IMR-90 (cell line): ENCODE data around the gene MYO1F. TPM values are rescaled to one million over a fixed set of nuclear protein-coding genes. Genes with fewer than 3 reads are reported as not detected.

ENCODE experiments used
- ATAC-seq: fragments of 200-7000 bp; cut with Tn5 transposase; 2 replicates; pipeline ENCODE4 v1.9.1; 2020; ENCODE audit warnings: low read depth, mild to moderate bottlenecking, moderate library complexity
- BruUV-seq: library from RNA; stranded (reverse); fragments of 400-500 nt; replicated peaks from 2 replicates; lab custom pipeline; 2021; lab: Mats Ljungman, UMichigan
- CTCF ChIA-PET: fragments of 300-600 bp; formaldehyde crosslinking; extraction: SDS; loops from one replicate; lab custom pipeline; 2021; ENCODE audit warnings: antibody characterized with exemption; lab: Yijun Ruan, JAX
- POLR2A ChIA-PET: fragments of 300-600 bp; sonication (Branson Sonifier 250); formaldehyde crosslinking; loops from one replicate; lab custom pipeline; 2022; ENCODE audit warnings: antibody characterized with exemption; ENCODE audit not compliant: unreplicated experiment; lab: Charles Lee
- DNase-seq: peaks from one replicate; pipeline ENCODE4 v3.0.0; 2013
- H2AFZ ChIP-seq: replicated peaks from 2 replicates; pipeline ENCODE3; 2013; ENCODE audit warnings: low read length, mild to moderate bottlenecking; ENCODE audit not compliant: poor library complexity
- H2AK5ac ChIP-seq: 2 replicates; pipeline ENCODE4 v1.6.1; 2013; ENCODE audit warnings: low read depth, low read length, inconsistent platforms
- H2AK9ac ChIP-seq: replicated peaks from 2 replicates; pipeline ENCODE3; 2013; ENCODE audit warnings: mild to moderate bottlenecking, low read depth, low read length, moderate library complexity; ENCODE audit not compliant: poor library complexity
- H2BK120ac ChIP-seq: 2 replicates; pipeline ENCODE4 v1.6.1; 2013; ENCODE audit warnings: low read depth, low read length, inconsistent platforms
- H2BK15ac ChIP-seq: 3 replicates; pipeline ENCODE4 v1.6.1; 2013; ENCODE audit warnings: low read depth, low read length, inconsistent platforms
- H2BK20ac ChIP-seq: 2 replicates; pipeline ENCODE4 v1.6.1; 2013; ENCODE audit warnings: low read depth, mild to moderate bottlenecking, inconsistent platforms, low read length, moderate library complexity
- H2BK5ac ChIP-seq: 2 replicates; pipeline ENCODE4 v1.6.1; 2013; ENCODE audit warnings: mild to moderate bottlenecking, low read depth, low read length, inconsistent platforms; ENCODE audit not compliant: poor library complexity, severe bottlenecking
- H3K14ac ChIP-seq: replicated peaks from 2 replicates; pipeline ENCODE4 v1.6.1; 2013; ENCODE audit warnings: low read depth, low read length, inconsistent platforms
- H3K18ac ChIP-seq: 2 replicates; pipeline ENCODE4 v1.6.1; 2013; ENCODE audit warnings: low read depth, low read length, control low read depth
- H3K23ac ChIP-seq: 2 replicates; pipeline ENCODE4 v1.6.1; 2013; ENCODE audit warnings: low read depth, low read length, inconsistent platforms
- H3K27ac ChIP-seq: 2 replicates; pipeline ENCODE4 v1.5.1; 2013; ENCODE audit warnings: mild to moderate bottlenecking, control low read depth, low read length; ENCODE audit not compliant: insufficient read depth
- H3K27me3 ChIP-seq: 2 replicates; pipeline ENCODE4 v1.6.1; 2013; ENCODE audit warnings: low read length; ENCODE audit not compliant: control insufficient read depth, insufficient read depth
- H3K36me3 ChIP-seq: 2 replicates; pipeline ENCODE4 v1.6.1; 2013; ENCODE audit warnings: low read length, mixed read lengths; ENCODE audit not compliant: control insufficient read depth, insufficient read depth
- H3K4ac ChIP-seq: 2 replicates; pipeline ENCODE4 v1.6.1; 2013; ENCODE audit warnings: low read depth, low read length, inconsistent platforms
- H3K4me1 ChIP-seq: 2 replicates; pipeline ENCODE4 v1.6.1; 2013; ENCODE audit warnings: low read length, mixed read lengths; ENCODE audit not compliant: control insufficient read depth, insufficient read depth
- H3K4me2 ChIP-seq: 2 replicates; pipeline ENCODE4 v1.6.1; 2013; ENCODE audit warnings: low read depth, mild to moderate bottlenecking, control low read depth, low read length, moderate library complexity
- H3K4me3 ChIP-seq: 2 replicates; pipeline ENCODE4 v1.5.1; 2013; ENCODE audit warnings: low read depth, mild to moderate bottlenecking, control low read depth, low read length, moderate library complexity; ENCODE audit not compliant: insufficient read depth
- H3K56ac ChIP-seq: 2 replicates; pipeline ENCODE4 v1.6.1; 2013; ENCODE audit warnings: low read length, inconsistent platforms; ENCODE audit not compliant: insufficient read depth; ENCODE audit errors: extremely low read depth
- H3K79me1 ChIP-seq, 2 experiments: 2 replicates each; pipeline ENCODE4 v1.6.1; 2013; ENCODE audit warnings: low read length in 2 of 2, inconsistent platforms in 1 of 2, low read depth in 1 of 2
- H3K9ac ChIP-seq: 2 replicates; pipeline ENCODE4 v1.6.1; 2013; ENCODE audit warnings: low read depth, low read length, control low read depth
- H3K9me1 ChIP-seq: 2 replicates; pipeline ENCODE4 v1.6.1; 2013; ENCODE audit warnings: low read length, inconsistent platforms; ENCODE audit not compliant: insufficient read depth
- H3K9me3 ChIP-seq: 2 replicates; pipeline ENCODE4 v1.6.1; 2013; ENCODE audit warnings: low read length; ENCODE audit not compliant: control insufficient read depth, insufficient read depth
- H4K20me1 ChIP-seq: 2 replicates; pipeline ENCODE4 v1.6.1; 2013; ENCODE audit warnings: low read length, inconsistent platforms; ENCODE audit not compliant: insufficient read depth
- H4K5ac ChIP-seq: 2 replicates; pipeline ENCODE4 v1.6.1; 2013; ENCODE audit warnings: mild to moderate bottlenecking, low read depth, low read length, control low read depth
- H4K8ac ChIP-seq, 2 experiments: 2 replicates each; pipeline ENCODE4 v1.6.1; 2013; ENCODE audit warnings: low read depth in 2 of 2, low read length in 2 of 2, control low read depth in 1 of 2, inconsistent platforms in 1 of 2
- H4K91ac ChIP-seq: 2 replicates; pipeline ENCODE4 v1.6.1; 2013; ENCODE audit warnings: low read depth, low read length, inconsistent platforms; ENCODE audit not compliant: insufficient read depth
- MAFK ChIP-seq: IDR thresholded peaks from 2 replicates; pipeline ENCODE4 v1.6.1; 2012; ENCODE audit warnings: low read depth, low read length, improper control_type of control experiment
- MAZ ChIP-seq: IDR thresholded peaks from 2 replicates; pipeline ENCODE4 v1.6.1; 2012; ENCODE audit warnings: low read depth, mild to moderate bottlenecking, low read length, improper control_type of control experiment, moderate library complexity, borderline replicate concordance
- POLR2A ChIP-seq: IDR thresholded peaks from 2 replicates; pipeline ENCODE4 v1.6.1; 2012; ENCODE audit warnings: mild to moderate bottlenecking, low read depth, low read length
- WGBS, 2 experiments: methylation state at CpG; one replicate each; pipeline versions ENCODE4 v1.1.5 to v1.1.7; 2013; ENCODE audit warnings: missing lambda C conversion rate in 2 of 2; ENCODE audit not compliant: insufficient read length in 1 of 2; ENCODE audit errors: extremely low coverage in 2 of 2; 5-methylcytosine and 5-hydroxymethylcytosine counted together
- dilution Hi-C: fragments of 300-500 bp; cut with HindIII; formaldehyde crosslinking; loops from one replicate; pipeline ENCODE4 v1.14.3; 2018; ENCODE audit warnings: low sequenced_read_pairs; ENCODE audit not compliant: unreplicated experiment
- in situ Hi-C: fragments of 300-500 bp; cut with MboI; formaldehyde crosslinking; loops from 3 replicates; pipeline ENCODE4 v1.14.3; 2019; ENCODE audit warnings: low sequenced_read_pairs, inconsistent platforms, mixed read lengths
- intact Hi-C: fragments of 100-400 bp; cut with micrococcal nuclease; formaldehyde crosslinking; loops from 2 replicates; pipeline ENCODE4 v1.10.0; 2022
- polyA plus RNA-seq, 3 experiments: library from polyadenylated mRNA; depleted of rRNA; stranded (reverse); fragments of >200 nt; gene quantifications; 2 replicates each; pipeline ENCODE4 v1.2.3, GENCODE V29; 2012; ENCODE audit warnings: low replicate concordance in 1 of 3
- total RNA-seq: library from RNA; depleted of rRNA; stranded (reverse); fragments of >200 nt; gene quantifications from 2 replicates; pipeline ENCODE4 v1.2.3, GENCODE V29; 2012
- TF ChIP-seq, protein P1 (sequence below): fragments of 150-350 bp; IDR thresholded peaks from 2 replicates; pipeline ENCODE4 v1.6.1; 2017; ENCODE audit warnings: mild to moderate bottlenecking, antibody characterized with exemption, low read length, low read depth

MYO1F gene
- total and polyA plus RNA-seq, 2 of the 4 experiments (the other 2 are of a cell fraction), result 0.14 to 0.18 TPM

- POLR2A ChIA-PET, result no interaction called here
- no TSS peak for BruUV-seq
These were observed 39.6 kb upstream of the MYO1F start for GRCh38 chr19:8616861-8617260.

More at GRCh38 chr19:8616861-8617260, 39.6 kb upstream of the MYO1F start:
- Histone ChIP-seq H3K9ac (no peak overlapping the region), H3K4me3 (no peak overlapping the region), H3K4me1 (peaks cover 2% of the 10 kb centered on the region; the same call in 1 of the 2 replicates), H2BK120ac (no peak overlapping the region), H3K36me3 (no peaks in the 10 kb centered on the region), H3K27ac (no peak overlapping the region), H2AK5ac (no peak overlapping the region), H3K23ac (no peak overlapping the region), H3K18ac (no peak overlapping the region), H3K4me2 (no peak overlapping the region), H3K9me1 (no peaks in the 10 kb centered on the region; the same call in 1 of the 2 replicates), H3K56ac (no peak overlapping the region), H3K9me3 (no peaks in the 10 kb centered on the region), H4K8ac (no peak overlapping the region), H4K5ac (no peak overlapping the region), H2BK20ac (no peak overlapping the region), H2BK5ac (no peak overlapping the region), H2AK9ac (no peak overlapping the region), H2BK15ac (no peak overlapping the region), H3K27me3 (peaks cover 6% of the 10 kb centered on the region; the same call in 1 of the 2 replicates), H4K20me1 (0 out of 2 replicates have a peak, but pooled peaks cover 5% of the 10 kb centered on the region), H3K79me1 (no peaks in the 10 kb centered on the region), H2AFZ (no peak overlapping the region), H4K91ac (no peak overlapping the region), H3K4ac (no peak overlapping the region), H3K14ac (no peak overlapping the region)
- CTCF ChIA-PET, result no interaction called here
- intact Hi-C loops (loop anchor here (5.0 kb wide), 1 partner anchor 215 kb away; the partner anchor contains the start of genes MBD3L1 and ZNF558), dilution Hi-C loops (no loop called here), in situ Hi-C loops (no loop called here)
- no CpG with 5 or more reads among the region's 6 CpGs for WGBS, 2 experiments
- no peak for TF ChIP-seq MAFK
- TF ChIP-seq POLR2A, result no peak
- no peak for TF ChIP-seq MAZ
- TF ChIP-seq, protein P1, sequence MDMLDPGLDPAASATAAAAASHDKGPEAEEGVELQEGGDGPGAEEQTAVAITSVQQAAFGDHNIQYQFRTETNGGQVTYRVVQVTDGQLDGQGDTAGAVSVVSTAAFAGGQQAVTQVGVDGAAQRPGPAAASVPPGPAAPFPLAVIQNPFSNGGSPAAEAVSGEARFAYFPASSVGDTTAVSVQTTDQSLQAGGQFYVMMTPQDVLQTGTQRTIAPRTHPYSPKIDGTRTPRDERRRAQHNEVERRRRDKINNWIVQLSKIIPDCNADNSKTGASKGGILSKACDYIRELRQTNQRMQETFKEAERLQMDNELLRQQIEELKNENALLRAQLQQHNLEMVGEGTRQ, result no peak
- ATAC-seq, result no peak
- DNase-seq, result no peak
